H1 (cell line): Measurements from ENCODE around the gene DCAF7. TPM values are rescaled to one million over a fixed set of nuclear protein-coding genes. Genes with fewer than 3 reads are reported as not detected.

Experiments
- HDAC2 ChIP-seq, 2 experiments: fragments of 300-600 bp in 1 of 2; sonication (generic) in 1 of 2; IDR thresholded peaks; 2 replicates each; pipeline ENCODE4 v1.6.1; 2011 to 2012; ENCODE audit warnings: low read depth in 2 of 2, low read length in 2 of 2, mild to moderate bottlenecking in 2 of 2, moderate library complexity in 2 of 2, borderline replicate concordance in 1 of 2, inconsistent platforms in 1 of 2
- KDM4A ChIP-seq: IDR thresholded peaks from one replicate; pipeline ENCODE4 v1.7.1; 2012; ENCODE audit warnings: low read depth, mild to moderate bottlenecking, moderate library complexity, low read length, inconsistent platforms; ENCODE audit not compliant: severe bottlenecking
- SIRT6 ChIP-seq: IDR thresholded peaks from one replicate; pipeline ENCODE4 v1.7.1; 2012; ENCODE audit warnings: low read length, inconsistent platforms
- SP4 ChIP-seq: IDR thresholded peaks from 2 replicates; pipeline ENCODE4 v1.6.1; 2012; ENCODE audit warnings: low read length, inconsistent platforms
- TBP ChIP-seq: IDR thresholded peaks from 2 replicates; pipeline ENCODE4 v1.6.1; 2011; ENCODE audit warnings: low read depth, low read length, improper control_type of control experiment
- polyA plus RNA-seq, 7 experiments: library from polyadenylated mRNA; depleted of rRNA in 3 of 7; stranded (reverse) in 5 of 7; unstranded in 2 of 7; fragments of >200 nt in 5 of 7; fragments of 200-250 nt in 2 of 7; gene quantifications; 1 replicate in 5 of 7; 2 replicates in 1 of 7; 4 replicates in 1 of 7; pipeline versions ENCODE4 v1.2.1 to v1.2.3, GENCODE V29; 2011 to 2013; ENCODE audit warnings: missing spikeins in 2 of 7, mixed read lengths in 2 of 7
- total RNA-seq: library from RNA; stranded (reverse); fragmentation: NEBNext Ultra II Directional; extraction: Animal tissue kit (Norgen Biotek cat#: 25700); gene quantifications from 2 replicates; pipeline ENCODE4 v1.2.1, GENCODE V29; 2021
- TF ChIP-seq, protein P1 (sequence below), 3 experiments: IDR thresholded peaks; 1 replicate in 2 of 3; 2 replicates in 1 of 3; pipeline versions ENCODE4 v1.5.1 to v1.6.1; 2011; ENCODE audit warnings: low read length in 3 of 3, mild to moderate bottlenecking in 3 of 3, inconsistent platforms in 2 of 3, low read depth in 1 of 3, moderate library complexity in 1 of 3; ENCODE audit not compliant: insufficient read depth in 1 of 3; ENCODE audit errors: control extremely low read depth in 1 of 3
- TF ChIP-seq, protein P2 (sequence below): fragments of 300-600 bp; sonication (generic); IDR thresholded peaks from 2 replicates; pipeline ENCODE4 v1.7.1; 2012; ENCODE audit warnings: low read length, moderate library complexity, mild to moderate bottlenecking, inconsistent platforms; ENCODE audit not compliant: insufficient replicate concordance

DCAF7 gene
- total and polyA plus RNA-seq, 2 of the 8 experiments (the other 6 are each of a cell fraction or from before 2014, with no cell fraction given), result 74.9 to 94.1 TPM

DNA sequence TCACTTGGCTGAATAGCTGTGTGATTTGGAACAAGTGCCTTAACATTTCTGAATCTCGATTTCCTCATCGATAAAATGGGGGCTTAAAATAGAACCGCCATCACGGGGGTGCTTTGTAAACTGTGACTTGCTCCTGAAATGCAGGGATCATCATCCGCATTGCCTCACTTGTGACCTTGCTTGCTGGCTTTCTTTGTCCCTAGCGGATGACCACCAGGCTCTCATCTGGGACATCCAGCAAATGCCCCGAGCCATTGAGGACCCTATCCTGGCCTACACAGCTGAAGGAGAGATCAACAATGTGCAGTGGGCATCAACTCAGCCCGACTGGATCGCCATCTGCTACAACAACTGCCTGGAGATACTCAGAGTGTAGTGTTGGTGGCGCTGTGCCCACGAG, 38.5 kb downstream of the DCAF7 start (continued):
- TF ChIP-seq, protein P1, sequence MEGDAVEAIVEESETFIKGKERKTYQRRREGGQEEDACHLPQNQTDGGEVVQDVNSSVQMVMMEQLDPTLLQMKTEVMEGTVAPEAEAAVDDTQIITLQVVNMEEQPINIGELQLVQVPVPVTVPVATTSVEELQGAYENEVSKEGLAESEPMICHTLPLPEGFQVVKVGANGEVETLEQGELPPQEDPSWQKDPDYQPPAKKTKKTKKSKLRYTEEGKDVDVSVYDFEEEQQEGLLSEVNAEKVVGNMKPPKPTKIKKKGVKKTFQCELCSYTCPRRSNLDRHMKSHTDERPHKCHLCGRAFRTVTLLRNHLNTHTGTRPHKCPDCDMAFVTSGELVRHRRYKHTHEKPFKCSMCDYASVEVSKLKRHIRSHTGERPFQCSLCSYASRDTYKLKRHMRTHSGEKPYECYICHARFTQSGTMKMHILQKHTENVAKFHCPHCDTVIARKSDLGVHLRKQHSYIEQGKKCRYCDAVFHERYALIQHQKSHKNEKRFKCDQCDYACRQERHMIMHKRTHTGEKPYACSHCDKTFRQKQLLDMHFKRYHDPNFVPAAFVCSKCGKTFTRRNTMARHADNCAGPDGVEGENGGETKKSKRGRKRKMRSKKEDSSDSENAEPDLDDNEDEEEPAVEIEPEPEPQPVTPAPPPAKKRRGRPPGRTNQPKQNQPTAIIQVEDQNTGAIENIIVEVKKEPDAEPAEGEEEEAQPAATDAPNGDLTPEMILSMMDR (IDR thresholded peaks at IDR 0.05; ENCODE audit: control extremely low read depth in 1 of 3, insufficient read depth in 1 of 3, low read depth in 1 of 3, low read length in 3 of 3), result no peak
- TF ChIP-seq SP4, result no peak
- TF ChIP-seq, protein P2, sequence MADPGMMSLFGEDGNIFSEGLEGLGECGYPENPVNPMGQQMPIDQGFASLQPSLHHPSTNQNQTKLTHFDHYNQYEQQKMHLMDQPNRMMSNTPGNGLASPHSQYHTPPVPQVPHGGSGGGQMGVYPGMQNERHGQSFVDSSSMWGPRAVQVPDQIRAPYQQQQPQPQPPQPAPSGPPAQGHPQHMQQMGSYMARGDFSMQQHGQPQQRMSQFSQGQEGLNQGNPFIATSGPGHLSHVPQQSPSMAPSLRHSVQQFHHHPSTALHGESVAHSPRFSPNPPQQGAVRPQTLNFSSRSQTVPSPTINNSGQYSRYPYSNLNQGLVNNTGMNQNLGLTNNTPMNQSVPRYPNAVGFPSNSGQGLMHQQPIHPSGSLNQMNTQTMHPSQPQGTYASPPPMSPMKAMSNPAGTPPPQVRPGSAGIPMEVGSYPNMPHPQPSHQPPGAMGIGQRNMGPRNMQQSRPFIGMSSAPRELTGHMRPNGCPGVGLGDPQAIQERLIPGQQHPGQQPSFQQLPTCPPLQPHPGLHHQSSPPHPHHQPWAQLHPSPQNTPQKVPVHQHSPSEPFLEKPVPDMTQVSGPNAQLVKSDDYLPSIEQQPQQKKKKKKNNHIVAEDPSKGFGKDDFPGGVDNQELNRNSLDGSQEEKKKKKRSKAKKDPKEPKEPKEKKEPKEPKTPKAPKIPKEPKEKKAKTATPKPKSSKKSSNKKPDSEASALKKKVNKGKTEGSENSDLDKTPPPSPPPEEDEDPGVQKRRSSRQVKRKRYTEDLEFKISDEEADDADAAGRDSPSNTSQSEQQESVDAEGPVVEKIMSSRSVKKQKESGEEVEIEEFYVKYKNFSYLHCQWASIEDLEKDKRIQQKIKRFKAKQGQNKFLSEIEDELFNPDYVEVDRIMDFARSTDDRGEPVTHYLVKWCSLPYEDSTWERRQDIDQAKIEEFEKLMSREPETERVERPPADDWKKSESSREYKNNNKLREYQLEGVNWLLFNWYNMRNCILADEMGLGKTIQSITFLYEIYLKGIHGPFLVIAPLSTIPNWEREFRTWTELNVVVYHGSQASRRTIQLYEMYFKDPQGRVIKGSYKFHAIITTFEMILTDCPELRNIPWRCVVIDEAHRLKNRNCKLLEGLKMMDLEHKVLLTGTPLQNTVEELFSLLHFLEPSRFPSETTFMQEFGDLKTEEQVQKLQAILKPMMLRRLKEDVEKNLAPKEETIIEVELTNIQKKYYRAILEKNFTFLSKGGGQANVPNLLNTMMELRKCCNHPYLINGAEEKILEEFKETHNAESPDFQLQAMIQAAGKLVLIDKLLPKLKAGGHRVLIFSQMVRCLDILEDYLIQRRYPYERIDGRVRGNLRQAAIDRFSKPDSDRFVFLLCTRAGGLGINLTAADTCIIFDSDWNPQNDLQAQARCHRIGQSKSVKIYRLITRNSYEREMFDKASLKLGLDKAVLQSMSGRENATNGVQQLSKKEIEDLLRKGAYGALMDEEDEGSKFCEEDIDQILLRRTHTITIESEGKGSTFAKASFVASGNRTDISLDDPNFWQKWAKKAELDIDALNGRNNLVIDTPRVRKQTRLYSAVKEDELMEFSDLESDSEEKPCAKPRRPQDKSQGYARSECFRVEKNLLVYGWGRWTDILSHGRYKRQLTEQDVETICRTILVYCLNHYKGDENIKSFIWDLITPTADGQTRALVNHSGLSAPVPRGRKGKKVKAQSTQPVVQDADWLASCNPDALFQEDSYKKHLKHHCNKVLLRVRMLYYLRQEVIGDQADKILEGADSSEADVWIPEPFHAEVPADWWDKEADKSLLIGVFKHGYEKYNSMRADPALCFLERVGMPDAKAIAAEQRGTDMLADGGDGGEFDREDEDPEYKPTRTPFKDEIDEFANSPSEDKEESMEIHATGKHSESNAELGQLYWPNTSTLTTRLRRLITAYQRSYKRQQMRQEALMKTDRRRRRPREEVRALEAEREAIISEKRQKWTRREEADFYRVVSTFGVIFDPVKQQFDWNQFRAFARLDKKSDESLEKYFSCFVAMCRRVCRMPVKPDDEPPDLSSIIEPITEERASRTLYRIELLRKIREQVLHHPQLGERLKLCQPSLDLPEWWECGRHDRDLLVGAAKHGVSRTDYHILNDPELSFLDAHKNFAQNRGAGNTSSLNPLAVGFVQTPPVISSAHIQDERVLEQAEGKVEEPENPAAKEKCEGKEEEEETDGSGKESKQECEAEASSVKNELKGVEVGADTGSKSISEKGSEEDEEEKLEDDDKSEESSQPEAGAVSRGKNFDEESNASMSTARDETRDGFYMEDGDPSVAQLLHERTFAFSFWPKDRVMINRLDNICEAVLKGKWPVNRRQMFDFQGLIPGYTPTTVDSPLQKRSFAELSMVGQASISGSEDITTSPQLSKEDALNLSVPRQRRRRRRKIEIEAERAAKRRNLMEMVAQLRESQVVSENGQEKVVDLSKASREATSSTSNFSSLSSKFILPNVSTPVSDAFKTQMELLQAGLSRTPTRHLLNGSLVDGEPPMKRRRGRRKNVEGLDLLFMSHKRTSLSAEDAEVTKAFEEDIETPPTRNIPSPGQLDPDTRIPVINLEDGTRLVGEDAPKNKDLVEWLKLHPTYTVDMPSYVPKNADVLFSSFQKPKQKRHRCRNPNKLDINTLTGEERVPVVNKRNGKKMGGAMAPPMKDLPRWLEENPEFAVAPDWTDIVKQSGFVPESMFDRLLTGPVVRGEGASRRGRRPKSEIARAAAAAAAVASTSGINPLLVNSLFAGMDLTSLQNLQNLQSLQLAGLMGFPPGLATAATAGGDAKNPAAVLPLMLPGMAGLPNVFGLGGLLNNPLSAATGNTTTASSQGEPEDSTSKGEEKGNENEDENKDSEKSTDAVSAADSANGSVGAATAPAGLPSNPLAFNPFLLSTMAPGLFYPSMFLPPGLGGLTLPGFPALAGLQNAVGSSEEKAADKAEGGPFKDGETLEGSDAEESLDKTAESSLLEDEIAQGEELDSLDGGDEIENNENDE, result no peak
- TF ChIP-seq SIRT6, result no peak
- no peak for TF ChIP-seq TBP
- TF ChIP-seq KDM4A, result no peak
- TF ChIP-seq HDAC2 (IDR thresholded peaks at IDR 0.05; ENCODE audit: borderline replicate concordance in 1 of 2, low read depth in 2 of 2, low read length in 2 of 2), result no peak
